HG03039 (cell line): ENCODE measurements around the gene RAG1.

Experiments used
- ATAC-seq: cut with Tn5 transposase; IDR thresholded peaks from one replicate; pipeline ENCODE4 v1.9.1; 2021; ENCODE audit warnings: mild to moderate bottlenecking, moderate library complexity; ENCODE audit not compliant: unreplicated experiment

Gene RAG1

GRCh38 chr11:36588099-36588498, 20.3 kb downstream of the RAG1 start:
- no peak for ATAC-seq

GRCh38 chr11:36590513-36590912, 22.7 kb downstream of the RAG1 start:
- no peak for ATAC-seq

- no peak for ATAC-seq
These were observed 23.6 kb downstream of the RAG1 start for GRCh38 chr11:36591433-36591832.

- ATAC-seq, result peak; percentile 52
These were observed 26.6 kb downstream of the RAG1 start, which contains the start of gene IFTAP for GRCh38 chr11:36594316-36594989. Gene IFTAP (plus strand): TSS chr11:36594502. CDS start chr11:36610104, 15,602 bp downstream.

- ATAC-seq, result no peak
These were observed 29.1 kb downstream of the RAG1 start for GRCh38 chr11:36596880-36597279.

GRCh38 chr11:36598051-36598450, 30.2 kb downstream of the RAG1 start, which contains the start of gene RAG2:
Gene RAG2 (minus strand): TSS chr11:36598236. CDS start chr11:36594168, 4,068 bp downstream.
- ATAC-seq, result no peak

GRCh38 chr11:36600180-36600579, 32.4 kb downstream of the RAG1 start:
- ATAC-seq, result no peak

GRCh38 chr11:36601155-36601554, 33.3 kb downstream of the RAG1 start:
- no peak for ATAC-seq

GRCh38 chr11:36602135-36602534, 34.3 kb downstream of the RAG1 start:
- no peak for ATAC-seq

- no peak for ATAC-seq
These were observed 37.7 kb downstream of the RAG1 start for GRCh38 chr11:36605221-36606216.

GRCh38 chr11:36608491-36609199, 40.8 kb downstream of the RAG1 start:
- ATAC-seq, result no peak

GRCh38 chr11:36609383-36609782, 41.6 kb downstream of the RAG1 start:
- no peak for ATAC-seq

- ATAC-seq, result no peak
These were observed 48.0 kb downstream of the RAG1 start for GRCh38 chr11:36615826-36616225.

GRCh38 chr11:36617543-36618362, 49.9 kb downstream of the RAG1 start:
- no peak for ATAC-seq

- ATAC-seq, result no peak
These were observed 50.7 kb downstream of the RAG1 start for GRCh38 chr11:36618363-36619047.

- ATAC-seq, result no peak
These were observed 51.7 kb downstream of the RAG1 start for GRCh38 chr11:36619502-36619901.

- no peak for ATAC-seq
These were observed 52.4 kb downstream of the RAG1 start for GRCh38 chr11:36620246-36620645.

- no peak for ATAC-seq
These were observed 54.8 kb downstream of the RAG1 start for GRCh38 chr11:36622431-36623136.

GRCh38 chr11:36623494-36623893, 55.7 kb downstream of the RAG1 start:
- no peak for ATAC-seq
